Panc1 (cell line): Measurements from ENCODE around the gene RAB14. TPM values are rescaled to one million over a fixed set of nuclear protein-coding genes. Genes with fewer than 3 reads are reported as not detected.
A peak's percentile ranks its signal among the peaks of the same experiment; 100 is the strongest.

Source experiments
- ATAC-seq: fragments of 200-7000 bp; cut with Tn5 transposase; 2 replicates; pipeline ENCODE4 v1.9.1; 2020; ENCODE audit warnings: mild to moderate bottlenecking, moderate library complexity
- Bru-seq: library from RNA; stranded (reverse); fragments of 400-500 nt; gene quantifications from one replicate; lab custom pipeline; 2021; lab: Mats Ljungman, UMichigan
- BruChase-seq, 2 experiments: library from RNA; stranded (reverse); fragments of 400-500 nt; gene quantifications; one replicate each; lab custom pipeline; 2021; lab: Mats Ljungman, UMichigan
- BruUV-seq: library from RNA; stranded (reverse); fragments of 400-500 nt; replicated peaks from 2 replicates; lab custom pipeline; 2021; lab: Mats Ljungman, UMichigan
- CTCF ChIA-PET: fragments of 300-600 bp; sonication (Branson Sonifier 250); formaldehyde crosslinking; loops from one replicate; lab custom pipeline; 2022; ENCODE audit warnings: antibody characterized with exemption; lab: Charles Lee
- POLR2A ChIA-PET: fragments of 300-600 bp; sonication (Branson Sonifier 250); formaldehyde crosslinking; loops from one replicate; lab custom pipeline; 2022; ENCODE audit warnings: antibody characterized with exemption; lab: Charles Lee
- DNase-seq: peaks from one replicate; pipeline ENCODE4 v3.0.0-alpha.2; 2010; ENCODE audit warnings: low read depth, low spot score
- H3K27ac ChIP-seq: 2 replicates; pipeline ENCODE4 v1.5.1; 2011; ENCODE audit warnings: mild to moderate bottlenecking, low read length, inconsistent platforms
- H3K27me3 ChIP-seq: fragments of 200-500 bp; sonication (Bioruptor generic); 2 replicates; pipeline ENCODE4 v1.6.0; 2014; ENCODE audit warnings: low read length, inconsistent platforms; ENCODE audit not compliant: control insufficient read depth, insufficient read depth
- H3K36me3 ChIP-seq: fragments of 200-500 bp; sonication (Bioruptor generic); 2 replicates; pipeline ENCODE4 v1.5.1; 2014; ENCODE audit warnings: inconsistent platforms, mild to moderate bottlenecking, low read length, moderate library complexity; ENCODE audit not compliant: control insufficient read depth, insufficient read depth
- H3K4me1 ChIP-seq: 2 replicates; pipeline ENCODE4 v1.5.1; 2011; ENCODE audit warnings: inconsistent platforms, mild to moderate bottlenecking, low read length, moderate library complexity; ENCODE audit not compliant: control insufficient read depth, insufficient read depth
- H3K4me3 ChIP-seq, 2 experiments: 2 replicates each; pipeline ENCODE4 v1.5.1; 2011 to 2012; ENCODE audit warnings: low read depth in 2 of 2, low read length in 2 of 2, mild to moderate bottlenecking in 2 of 2, inconsistent platforms in 1 of 2, moderate library complexity in 1 of 2
- H3K9me3 ChIP-seq: fragments of 200-500 bp; sonication (Bioruptor generic); 2 replicates; pipeline ENCODE4 v1.5.1; 2014; ENCODE audit warnings: low read depth, mild to moderate bottlenecking, inconsistent platforms, low read length, moderate library complexity; ENCODE audit not compliant: control insufficient read depth, insufficient read depth
- CTCF ChIP-seq: fragments of 450-650 bp; IDR thresholded peaks from 2 replicates; pipeline ENCODE4 v1.5.1; 2017; ENCODE audit warnings: mild to moderate bottlenecking
- POLR2AphosphoS5 ChIP-seq: IDR thresholded peaks from 2 replicates; pipeline ENCODE4 v1.6.1; 2012; ENCODE audit warnings: mild to moderate bottlenecking, low read depth, low read length, moderate library complexity
- SIN3A ChIP-seq: IDR thresholded peaks from 2 replicates; pipeline ENCODE4 v1.6.1; 2012; ENCODE audit warnings: low read depth, mild to moderate bottlenecking, low read length, moderate library complexity, borderline replicate concordance; ENCODE audit not compliant: insufficient read depth
- TCF7L2 ChIP-seq: IDR thresholded peaks from 2 replicates; pipeline ENCODE4 v1.6.1; 2011; ENCODE audit warnings: mild to moderate bottlenecking, low read depth, low read length, inconsistent platforms
- in situ Hi-C: cut with HindIII; loops from 2 replicates; pipeline ENCODE4 v1.10.0; 2016; ENCODE audit warnings: low sequenced_read_pairs, low pct_unique_long_range_greater_than_20kb
- intact Hi-C: fragments of 100-400 bp; cut with micrococcal nuclease; formaldehyde crosslinking; loops from one replicate; pipeline ENCODE4 v1.10.0; 2022; ENCODE audit not compliant: unreplicated experiment
- long read RNA-seq: library from polyadenylated mRNA; unstranded; transcript quantifications from one replicate; pipeline ENCODE4 v2.0.0, GENCODE V29; 2021; ENCODE audit not compliant: unreplicated experiment
- polyA plus RNA-seq: library from polyadenylated mRNA; unstranded; fragments of >200 nt; gene quantifications from one replicate; pipeline ENCODE4 v1.2.1, GENCODE V29; 2012; ENCODE audit warnings: missing spikeins; ENCODE audit not compliant: insufficient read length
- total RNA-seq: library from RNA; stranded (reverse); gene quantifications from one replicate; pipeline ENCODE4 v1.2.1, GENCODE V29; 2021; ENCODE audit not compliant: unreplicated experiment
- TF ChIP-seq, protein P1 (sequence below), 2 experiments: IDR thresholded peaks; 2 replicates each; pipeline ENCODE4 v1.6.1; 2011 to 2012; ENCODE audit warnings: low read depth in 2 of 2, control low read depth in 1 of 2, low read length in 1 of 2, mild to moderate bottlenecking in 1 of 2, moderate library complexity in 1 of 2; ENCODE audit not compliant: insufficient read depth in 1 of 2

Gene RAB14
- total RNA-seq: 42.7 TPM
- 23.1 TPM for polyA plus RNA-seq
- Bru-seq, nascent RNA: percentile 92 among the genes with signal in this experiment
- percentile 94 among the genes with signal in this experiment for BruChase-seq, experiment 1, labeled RNA remaining after a 2-hour chase
- percentile 94 among the genes with signal in this experiment for BruChase-seq, experiment 2, labeled RNA remaining after a 6-hour chase
- long read RNA-seq, full-length matches to known transcripts: 92 of 117 reads
- long read RNA-seq, partial matches to known transcripts: 7 of 117 reads
- long read RNA-seq, other reads (novel, unspliced or antisense): 18 of 117 reads

DNA sequence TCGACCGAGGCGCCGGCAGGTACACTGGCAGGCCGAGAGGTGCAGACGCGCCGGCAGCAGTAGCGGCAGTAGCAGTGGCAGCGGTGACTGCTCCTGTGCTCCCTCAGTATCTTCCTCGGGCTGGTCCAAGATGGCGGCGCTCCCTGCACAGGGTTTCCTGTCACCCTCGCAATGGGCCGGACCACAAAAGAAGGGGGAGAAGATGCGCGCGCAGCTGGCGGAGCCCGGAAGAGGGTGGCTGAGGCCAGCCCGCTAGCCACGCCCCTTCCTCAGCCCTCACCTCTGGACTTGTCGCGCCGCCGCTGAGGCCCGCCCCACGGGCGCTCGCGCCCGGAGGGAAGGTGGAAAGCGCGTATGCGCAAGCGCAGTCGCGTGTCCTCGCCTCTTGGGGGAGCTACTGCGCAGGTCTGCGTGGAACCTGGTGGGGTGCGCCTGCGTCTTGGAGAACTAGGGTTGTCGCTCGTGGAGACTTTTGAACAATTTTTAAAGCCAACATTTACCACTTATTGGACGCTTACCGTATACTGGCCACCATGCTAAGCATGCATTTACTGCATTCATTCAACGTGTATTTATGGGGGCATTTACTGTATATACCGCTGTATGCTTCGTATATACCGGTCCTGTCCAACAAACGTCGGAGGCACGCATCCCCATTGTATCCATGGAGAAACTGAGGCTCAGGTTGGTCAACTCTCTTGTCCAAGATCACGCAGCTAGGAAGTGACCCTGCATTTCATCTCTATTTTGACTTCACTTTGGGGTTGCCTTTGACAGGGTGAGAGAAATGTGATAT, at the start of gene RAB14:
TSS of gene RAB14 (minus strand) at position 132 of the 796 bp plus-strand sequence. CDS start 8,457 bp downstream, outside the sequence.
- BruUV-seq: no TSS peak
- ChIA-PET POLR2A (no interaction called here), CTCF (interaction anchor here (0.5 to 0.7 kb wide), 3 partner anchors 21 to 888 kb away, joined by 4 to 7 read pairs (median 4); no protein-coding TSS in a partner anchor)
- Histone ChIP-seq H3K27ac (peak within 1 kb of the TSS; percentile 92), H3K36me3 (peaks cover 2% of the 10 kb centered on the region; the same call in 1 of the 2 replicates), H3K9me3 (no peaks in the 10 kb centered on the region), H3K27me3 (no peaks in the 10 kb centered on the region), H3K4me1 (peaks cover 14% of the 10 kb centered on the region), H3K4me3 (peak within 1 kb of the TSS; percentile 82 to 85)
- intact Hi-C loops: no loop called here
- DNase-seq (peak; percentile 82), ATAC-seq (peak; percentile 95)
- TF ChIP-seq TCF7L2: no peak
- TF ChIP-seq POLR2AphosphoS5: peak; percentile 50; the same call in 1 of the 2 replicates
- TF ChIP-seq SIN3A: no peak
- TF ChIP-seq CTCF: peak; percentile 74
- TF ChIP-seq, protein P1, sequence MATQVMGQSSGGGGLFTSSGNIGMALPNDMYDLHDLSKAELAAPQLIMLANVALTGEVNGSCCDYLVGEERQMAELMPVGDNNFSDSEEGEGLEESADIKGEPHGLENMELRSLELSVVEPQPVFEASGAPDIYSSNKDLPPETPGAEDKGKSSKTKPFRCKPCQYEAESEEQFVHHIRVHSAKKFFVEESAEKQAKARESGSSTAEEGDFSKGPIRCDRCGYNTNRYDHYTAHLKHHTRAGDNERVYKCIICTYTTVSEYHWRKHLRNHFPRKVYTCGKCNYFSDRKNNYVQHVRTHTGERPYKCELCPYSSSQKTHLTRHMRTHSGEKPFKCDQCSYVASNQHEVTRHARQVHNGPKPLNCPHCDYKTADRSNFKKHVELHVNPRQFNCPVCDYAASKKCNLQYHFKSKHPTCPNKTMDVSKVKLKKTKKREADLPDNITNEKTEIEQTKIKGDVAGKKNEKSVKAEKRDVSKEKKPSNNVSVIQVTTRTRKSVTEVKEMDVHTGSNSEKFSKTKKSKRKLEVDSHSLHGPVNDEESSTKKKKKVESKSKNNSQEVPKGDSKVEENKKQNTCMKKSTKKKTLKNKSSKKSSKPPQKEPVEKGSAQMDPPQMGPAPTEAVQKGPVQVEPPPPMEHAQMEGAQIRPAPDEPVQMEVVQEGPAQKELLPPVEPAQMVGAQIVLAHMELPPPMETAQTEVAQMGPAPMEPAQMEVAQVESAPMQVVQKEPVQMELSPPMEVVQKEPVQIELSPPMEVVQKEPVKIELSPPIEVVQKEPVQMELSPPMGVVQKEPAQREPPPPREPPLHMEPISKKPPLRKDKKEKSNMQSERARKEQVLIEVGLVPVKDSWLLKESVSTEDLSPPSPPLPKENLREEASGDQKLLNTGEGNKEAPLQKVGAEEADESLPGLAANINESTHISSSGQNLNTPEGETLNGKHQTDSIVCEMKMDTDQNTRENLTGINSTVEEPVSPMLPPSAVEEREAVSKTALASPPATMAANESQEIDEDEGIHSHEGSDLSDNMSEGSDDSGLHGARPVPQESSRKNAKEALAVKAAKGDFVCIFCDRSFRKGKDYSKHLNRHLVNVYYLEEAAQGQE (IDR thresholded peaks at IDR 0.05; ENCODE audit: insufficient read depth in 1 of 2, low read depth in 2 of 2, low read length in 1 of 2): no peak
- in situ Hi-C loops: no loop called here

GRCh38 chr9:121249563-121249962, 47.9 kb upstream of the RAB14 start:
- TF ChIP-seq SIN3A (no peak), TCF7L2 (no peak)
- ATAC-seq: no peak
- Histone ChIP-seq H3K36me3 (no peaks in the 10 kb centered on the region), H3K9me3 (no peaks in the 10 kb centered on the region), H3K4me1 (no peaks in the 10 kb centered on the region), H3K4me3 (no peak overlapping the region), H3K27ac (no peak overlapping the region), H3K27me3 (no peaks in the 10 kb centered on the region)
- ChIA-PET POLR2A (no interaction called here), CTCF (no interaction called here)
- in situ Hi-C loops: no loop called here
- BruUV-seq: no TSS peak
- DNase-seq: no peak
- intact Hi-C loops: no loop called here
